Ammon's horn (tissue), 1 donor: ENCODE results near the gene TMED10.

Source experiments
- DNase-seq: peaks from one replicate; pipeline ENCODE4 v3.0.0-alpha.2; 2016; ENCODE audit warnings: low spot score

The TMED10 gene

GRCh38 chr14:75084513-75084912 is 91.9 kb downstream of the TMED10 start:
- no peak for DNase-seq

DNA sequence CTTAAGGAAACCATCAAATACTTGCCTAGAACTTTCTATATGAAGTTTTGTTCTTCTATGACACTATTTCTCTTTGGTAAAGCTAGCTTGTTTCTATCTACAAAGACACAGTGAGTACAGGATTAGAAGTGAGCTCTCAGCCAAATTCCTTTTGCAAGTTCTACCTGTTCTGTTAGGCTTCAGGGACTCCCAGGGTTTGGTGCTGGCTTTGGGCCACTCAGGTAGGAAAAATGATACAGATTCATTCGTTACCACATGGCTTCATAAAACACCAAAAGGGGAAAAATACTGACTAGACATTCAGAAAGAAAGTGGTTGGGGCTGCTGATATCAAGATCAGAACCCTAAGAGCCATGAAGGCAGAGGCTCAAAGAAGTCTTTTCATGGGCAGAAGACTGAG is 93.1 kb downstream of the TMED10 start:
- no peak for DNase-seq

DNA sequence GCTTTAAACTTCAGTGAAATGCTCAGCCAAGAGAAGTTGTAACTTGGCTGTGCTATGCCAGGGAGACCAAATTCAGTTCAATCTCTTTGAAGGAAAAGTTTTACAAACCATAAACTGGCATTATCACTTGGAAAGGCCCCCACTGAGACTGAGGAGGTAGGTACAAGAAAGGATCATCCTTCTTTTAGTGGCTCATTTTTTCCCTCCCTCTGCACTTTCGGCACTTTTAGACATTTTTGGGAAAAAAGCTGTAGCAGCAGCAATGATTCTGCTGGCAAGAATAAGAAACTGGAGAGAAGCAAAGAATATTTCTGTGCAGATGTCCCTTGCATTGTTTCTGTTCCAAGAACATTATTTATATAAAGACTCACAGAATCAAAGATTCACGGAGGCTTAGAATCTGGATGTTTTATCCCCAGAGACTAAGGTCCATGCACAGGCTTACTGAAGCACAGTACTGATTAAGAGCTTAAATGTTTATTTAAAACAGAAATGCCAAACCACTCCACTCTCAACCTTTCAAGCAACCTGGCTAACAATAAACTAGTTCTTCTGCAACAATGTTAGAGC is 94.7 kb downstream of the TMED10 start:
- DNase-seq = no peak
